Measurements from ENCODE around the gene TPCN2.

- TF ChIP-seq EZH2 (IDR thresholded peaks at IDR 0.05) (no peak), POLR2A (IDR thresholded peaks at IDR 0.05; ENCODE audit: borderline replicate concordance, extremely low read depth, insufficient read depth, insufficient read length) (no peak), CTCF (IDR thresholded peaks at IDR 0.05 in 2 of 3, conservative IDR thresholded peaks at IDR 0.05 in 1 of 3; ENCODE audit: borderline replicate concordance in 1 of 3, insufficient read depth in 1 of 3, low read depth in 2 of 3, low read length in 2 of 3) (no peak), ELF1 (IDR thresholded peaks at IDR 0.05; ENCODE audit: borderline replicate concordance, low read depth) (no peak), POLR2AphosphoS5 (IDR thresholded peaks at IDR 0.05; ENCODE audit: low read depth, low read length) (no peak), SP1 (IDR thresholded peaks at IDR 0.05; ENCODE audit: low read depth) (no peak), EZH2phosphoT487 (IDR thresholded peaks at IDR 0.05; ENCODE audit: borderline replicate concordance) (no peak), CEBPB (IDR thresholded peaks at IDR 0.05; ENCODE audit: low read depth) (no peak)
Measured at GRCh38 chr11:69022260-69022659, 26.5 kb upstream of the TPCN2 start.
